Kidney epithelial cell (primary cell): ENCODE data around the gene HPS4. TPM values are rescaled to one million over a fixed set of nuclear protein-coding genes. Genes with fewer than 3 reads are reported as not detected.

Experiments used
- DNase-seq: peaks from one replicate; pipeline ENCODE4 v3.0.0-alpha.2; 2010; ENCODE audit warnings: low read depth
- H3K27me3 ChIP-seq: 2 replicates; pipeline ENCODE4 v1.6.0; 2011; ENCODE audit warnings: low read length; ENCODE audit not compliant: control insufficient read depth, insufficient read depth
- H3K36me3 ChIP-seq: 2 replicates; pipeline ENCODE4 v1.5.1; 2011; ENCODE audit warnings: low read length; ENCODE audit not compliant: control insufficient read depth, insufficient read depth
- H3K4me3 ChIP-seq: 2 replicates; pipeline ENCODE4 v1.5.1; 2011; ENCODE audit warnings: low read depth, mild to moderate bottlenecking, control low read depth, low read length
- total RNA-seq: library from RNA; depleted of rRNA; stranded (reverse); fragments of >200 nt; gene quantifications from 2 replicates; pipeline ENCODE4 v1.2.3, GENCODE V29; 2015
- TF ChIP-seq, protein P1 (sequence below): IDR thresholded peaks from 2 replicates; pipeline ENCODE4 v1.5.1; 2011; ENCODE audit warnings: mild to moderate bottlenecking, moderate library complexity, low read length, control low read depth, inconsistent platforms; ENCODE audit not compliant: insufficient read depth, poor library complexity, severe bottlenecking

HPS4 gene
- total RNA-seq, 1 donor from 2014 or later: 43.9 TPM

DNA sequence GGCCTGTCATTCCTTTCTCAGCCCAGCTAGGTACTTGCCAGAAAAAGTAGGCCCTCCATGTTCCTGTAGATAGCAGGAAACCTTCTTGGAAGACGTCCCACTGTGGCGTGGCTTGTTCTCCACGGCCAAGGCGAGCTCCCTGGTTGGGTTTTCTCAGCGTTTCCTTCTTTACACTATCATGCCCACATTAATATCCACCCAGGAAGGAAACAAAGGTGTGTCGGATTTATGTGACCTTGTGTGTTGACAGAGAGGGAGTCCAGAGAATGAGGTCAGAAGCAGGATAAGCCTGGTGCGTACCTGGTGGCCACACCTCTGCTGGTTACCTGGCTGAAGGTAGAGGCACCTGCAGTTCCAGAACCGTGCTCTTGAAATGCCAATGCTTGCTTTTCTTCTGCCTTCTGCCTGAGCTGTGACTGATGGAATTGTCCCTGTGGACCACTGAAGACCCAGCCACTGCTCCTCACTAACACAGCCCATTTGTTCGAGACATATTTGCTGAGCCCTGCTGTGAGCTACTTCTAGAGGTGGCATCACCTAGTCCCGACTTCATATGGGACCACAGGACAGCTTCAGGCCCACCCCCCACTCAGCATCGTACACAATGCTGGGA, 46.6 kb downstream of the HPS4 start:
- H3K27me3 ChIP-seq: no peaks in the 10 kb centered on the region
- TF ChIP-seq, protein P1, sequence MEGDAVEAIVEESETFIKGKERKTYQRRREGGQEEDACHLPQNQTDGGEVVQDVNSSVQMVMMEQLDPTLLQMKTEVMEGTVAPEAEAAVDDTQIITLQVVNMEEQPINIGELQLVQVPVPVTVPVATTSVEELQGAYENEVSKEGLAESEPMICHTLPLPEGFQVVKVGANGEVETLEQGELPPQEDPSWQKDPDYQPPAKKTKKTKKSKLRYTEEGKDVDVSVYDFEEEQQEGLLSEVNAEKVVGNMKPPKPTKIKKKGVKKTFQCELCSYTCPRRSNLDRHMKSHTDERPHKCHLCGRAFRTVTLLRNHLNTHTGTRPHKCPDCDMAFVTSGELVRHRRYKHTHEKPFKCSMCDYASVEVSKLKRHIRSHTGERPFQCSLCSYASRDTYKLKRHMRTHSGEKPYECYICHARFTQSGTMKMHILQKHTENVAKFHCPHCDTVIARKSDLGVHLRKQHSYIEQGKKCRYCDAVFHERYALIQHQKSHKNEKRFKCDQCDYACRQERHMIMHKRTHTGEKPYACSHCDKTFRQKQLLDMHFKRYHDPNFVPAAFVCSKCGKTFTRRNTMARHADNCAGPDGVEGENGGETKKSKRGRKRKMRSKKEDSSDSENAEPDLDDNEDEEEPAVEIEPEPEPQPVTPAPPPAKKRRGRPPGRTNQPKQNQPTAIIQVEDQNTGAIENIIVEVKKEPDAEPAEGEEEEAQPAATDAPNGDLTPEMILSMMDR: no peak
- no peak overlapping the region for H3K4me3 ChIP-seq
- H3K36me3 ChIP-seq: no peaks in the 10 kb centered on the region
- DNase-seq: no peak

DNA sequence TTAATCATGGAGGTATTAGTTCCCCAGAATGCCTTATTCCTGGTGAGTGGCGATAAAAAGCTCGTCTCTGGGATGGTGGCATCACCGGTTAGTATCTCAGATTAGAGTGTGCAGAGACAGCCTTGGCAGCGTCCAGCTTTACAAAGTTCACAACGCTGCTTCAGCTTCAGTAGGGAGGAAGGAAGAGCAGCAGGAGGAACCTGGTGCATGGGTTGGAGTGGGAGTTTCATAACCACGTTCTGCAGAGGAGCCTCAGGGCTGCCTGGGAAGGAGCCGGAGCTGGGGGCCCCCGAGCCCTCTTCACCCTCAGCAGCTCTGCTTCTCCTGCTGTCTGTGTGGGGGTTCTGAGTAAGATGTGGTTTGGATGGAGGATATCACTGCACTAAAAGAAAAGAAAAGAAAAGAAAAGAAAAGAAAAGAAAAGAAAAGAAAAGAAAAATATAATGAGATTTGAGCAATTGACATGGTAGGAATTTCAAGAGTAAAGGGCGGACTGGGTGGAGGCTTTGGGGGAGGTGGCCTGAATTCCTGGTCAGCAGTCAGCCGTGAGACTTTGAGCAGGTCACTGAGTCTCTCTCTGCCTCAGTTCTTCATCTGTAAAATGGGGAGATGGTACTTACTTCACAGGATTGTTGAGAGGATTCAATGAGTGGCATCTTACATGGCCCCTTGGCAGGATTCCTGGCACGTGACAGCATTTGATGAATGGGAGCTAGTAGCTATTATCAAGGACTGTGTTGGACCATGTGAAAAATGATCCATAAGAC, 48.1 kb downstream of the HPS4 start:
- no peak overlapping the region for H3K4me3 ChIP-seq
- TF ChIP-seq, protein P1: no peak
- DNase-seq: no peak
- no peaks in the 10 kb centered on the region for H3K27me3 ChIP-seq
- H3K36me3 ChIP-seq: no peaks in the 10 kb centered on the region

- TF ChIP-seq, protein P1: no peak
- H3K36me3 ChIP-seq: no peaks in the 10 kb centered on the region
- H3K27me3 ChIP-seq: no peaks in the 10 kb centered on the region
- DNase-seq: no peak
- no peak overlapping the region for H3K4me3 ChIP-seq
Observed at GRCh38 chr22:26433805-26434204, 49.8 kb downstream of the HPS4 start.

DNA sequence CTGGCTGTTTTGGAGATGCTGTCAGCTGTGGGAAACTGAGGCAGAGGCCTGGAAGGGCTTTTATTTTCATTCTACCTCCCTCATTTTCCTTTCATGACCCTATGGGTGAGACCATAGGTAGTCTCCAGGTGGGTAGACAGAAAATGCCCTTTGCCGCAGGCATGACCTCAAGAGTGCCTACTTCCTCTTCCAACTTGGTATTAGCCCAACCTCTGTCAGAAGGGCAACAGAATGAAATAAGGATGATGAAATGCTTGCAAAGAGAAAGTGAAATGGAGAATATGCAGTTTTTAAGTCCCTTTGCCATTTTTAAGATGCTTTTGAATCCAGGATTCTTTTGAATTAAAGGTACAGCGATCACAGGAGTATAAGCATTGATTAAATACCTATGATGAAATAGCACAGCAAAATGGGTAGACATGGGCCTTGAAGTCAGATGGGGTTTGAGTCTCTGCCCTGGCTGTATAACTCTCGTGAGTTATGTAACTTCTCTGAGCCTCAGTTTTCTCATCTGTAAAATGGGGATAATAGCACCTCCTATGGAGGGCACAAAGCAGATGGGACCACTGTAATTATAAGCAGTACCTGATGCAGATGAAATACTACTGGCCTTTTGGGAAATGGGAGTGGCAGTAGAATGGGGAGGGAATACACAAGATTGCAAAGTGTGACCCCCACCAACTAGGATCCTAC, 50.8 kb downstream of the HPS4 start:
- no peak overlapping the region for H3K4me3 ChIP-seq
- TF ChIP-seq, protein P1: no peak
- no peaks in the 10 kb centered on the region for H3K27me3 ChIP-seq
- H3K36me3 ChIP-seq: no peaks in the 10 kb centered on the region
- no peak for DNase-seq

- Histone ChIP-seq H3K27me3 (no peaks in the 10 kb centered on the region), H3K36me3 (no peaks in the 10 kb centered on the region), H3K4me3 (no peak overlapping the region)
- TF ChIP-seq, protein P1: no peak
- no peak for DNase-seq
Observed at GRCh38 chr22:26431261-26431995, 52.2 kb downstream of the HPS4 start.
